Thyroid gland (tissue), 4 donors: ENCODE data around the gene NAALADL2.

Experiments used
- POLR2A ChIP-seq, 2 donors: fragments of 450-650 bp; IDR thresholded peaks; one replicate each; pipeline ENCODE4 v1.6.1; 2017; ENCODE audit warnings: antibody characterized with exemption in 2 of 2, mild to moderate bottlenecking in 2 of 2, moderate library complexity in 1 of 2
- TF ChIP-seq, protein P1 (sequence below), 6 experiments: fragments of 200-600 bp in 3 of 6; fragments of 450-650 bp in 3 of 6; sonication (generic) in 3 of 6; IDR thresholded peaks; one replicate each; pipeline ENCODE4 v1.5.1; 2016 to 2019; ENCODE audit warnings: antibody characterized with exemption in 6 of 6, mild to moderate bottlenecking in 2 of 6, inconsistent platforms in 1 of 6, moderate library complexity in 1 of 6

- TF ChIP-seq, protein P1, sequence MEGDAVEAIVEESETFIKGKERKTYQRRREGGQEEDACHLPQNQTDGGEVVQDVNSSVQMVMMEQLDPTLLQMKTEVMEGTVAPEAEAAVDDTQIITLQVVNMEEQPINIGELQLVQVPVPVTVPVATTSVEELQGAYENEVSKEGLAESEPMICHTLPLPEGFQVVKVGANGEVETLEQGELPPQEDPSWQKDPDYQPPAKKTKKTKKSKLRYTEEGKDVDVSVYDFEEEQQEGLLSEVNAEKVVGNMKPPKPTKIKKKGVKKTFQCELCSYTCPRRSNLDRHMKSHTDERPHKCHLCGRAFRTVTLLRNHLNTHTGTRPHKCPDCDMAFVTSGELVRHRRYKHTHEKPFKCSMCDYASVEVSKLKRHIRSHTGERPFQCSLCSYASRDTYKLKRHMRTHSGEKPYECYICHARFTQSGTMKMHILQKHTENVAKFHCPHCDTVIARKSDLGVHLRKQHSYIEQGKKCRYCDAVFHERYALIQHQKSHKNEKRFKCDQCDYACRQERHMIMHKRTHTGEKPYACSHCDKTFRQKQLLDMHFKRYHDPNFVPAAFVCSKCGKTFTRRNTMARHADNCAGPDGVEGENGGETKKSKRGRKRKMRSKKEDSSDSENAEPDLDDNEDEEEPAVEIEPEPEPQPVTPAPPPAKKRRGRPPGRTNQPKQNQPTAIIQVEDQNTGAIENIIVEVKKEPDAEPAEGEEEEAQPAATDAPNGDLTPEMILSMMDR (IDR thresholded peaks at IDR 0.05): no peak
- no peak for TF ChIP-seq POLR2A (IDR thresholded peaks at IDR 0.05)
These were observed 379.7 kb downstream of the NAALADL2 start for GRCh38 chr3:175238801-175239200.
